ENCODE measurements around the gene ZNF619. TPM values are rescaled to one million over a fixed set of nuclear protein-coding genes. Genes with fewer than 3 reads are reported as not detected.

Gene ZNF619
- total and polyA plus RNA-seq, 2 of the 13 experiments (the other 11 are each of a cell fraction or from before 2014, with no cell fraction given): 0.83 to 5.2 TPM

DNA sequence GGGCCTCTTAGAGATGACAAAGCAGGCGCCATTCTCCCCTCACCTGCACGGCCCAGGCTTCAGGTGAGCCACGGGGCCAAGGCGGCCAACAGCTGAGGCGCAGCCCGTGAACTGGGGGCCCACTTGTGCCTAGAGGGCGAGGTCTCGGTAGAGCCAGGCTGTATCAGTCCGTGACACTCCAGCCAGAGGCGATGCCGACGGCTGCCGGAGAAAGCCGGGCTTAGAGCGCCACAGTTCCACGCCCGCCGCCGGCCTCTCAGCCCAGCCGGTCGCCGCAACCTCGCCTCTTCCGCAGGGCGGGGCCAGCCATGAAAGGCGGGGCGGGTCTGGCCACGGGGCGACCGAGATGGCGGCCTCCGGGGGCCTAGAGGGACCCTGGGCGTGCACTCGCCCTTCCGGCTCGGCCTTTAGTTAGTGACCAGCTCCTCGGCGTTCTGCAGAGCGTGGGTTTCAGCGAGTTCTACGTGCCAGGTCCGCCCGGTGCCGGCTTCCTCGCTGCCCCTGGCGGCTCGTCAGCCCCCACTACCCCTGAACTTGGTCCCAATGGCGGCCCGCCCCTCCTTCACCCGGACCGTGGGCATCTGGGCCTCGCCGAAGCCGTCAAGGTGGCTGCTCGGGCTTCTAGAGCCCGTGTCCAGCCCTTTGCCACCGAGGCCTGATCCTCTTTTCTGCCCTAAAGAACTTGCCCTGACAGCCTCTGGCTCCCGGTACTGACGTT lies 47.8 kb downstream of the ZNF619 start, which contains the start of gene ZNF621 (continued):
- TF ChIP-seq, protein P1, sequence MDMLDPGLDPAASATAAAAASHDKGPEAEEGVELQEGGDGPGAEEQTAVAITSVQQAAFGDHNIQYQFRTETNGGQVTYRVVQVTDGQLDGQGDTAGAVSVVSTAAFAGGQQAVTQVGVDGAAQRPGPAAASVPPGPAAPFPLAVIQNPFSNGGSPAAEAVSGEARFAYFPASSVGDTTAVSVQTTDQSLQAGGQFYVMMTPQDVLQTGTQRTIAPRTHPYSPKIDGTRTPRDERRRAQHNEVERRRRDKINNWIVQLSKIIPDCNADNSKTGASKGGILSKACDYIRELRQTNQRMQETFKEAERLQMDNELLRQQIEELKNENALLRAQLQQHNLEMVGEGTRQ (IDR thresholded peaks at IDR 0.05; ENCODE audit: low read depth, low read length): no peak
- TF ChIP-seq, protein P1 (CRISPR knock-in tag; IDR thresholded peaks at IDR 0.05; ENCODE audit: borderline replicate concordance): no peak
- no peak for TF ChIP-seq FOSL1 (CRISPR knock-in tag; IDR thresholded peaks at IDR 0.05; ENCODE audit: borderline replicate concordance)
- TF ChIP-seq PCBP1 (IDR thresholded peaks at IDR 0.05; ENCODE audit: borderline replicate concordance, low read depth, low read length): no peak
- TF ChIP-seq AKAP8 (CRISPR knock-in tag; IDR thresholded peaks at IDR 0.05): 0 out of 2 replicates have a peak, but pooled peaks have one; percentile 38
- TF ChIP-seq GFI1 (CRISPR knock-in tag; IDR thresholded peaks at IDR 0.05; ENCODE audit: borderline replicate concordance): peak; percentile 18; the same call in 1 of the 2 replicates
- TF ChIP-seq ZNF460 (CRISPR knock-in tag; IDR thresholded peaks at IDR 0.05; ENCODE audit: borderline replicate concordance): peak; percentile 50; the same call in 1 of the 2 replicates
- TF ChIP-seq ZBTB7A (CRISPR knock-in tag; IDR thresholded peaks at IDR 0.05): no peak
- TF ChIP-seq, protein P2, sequence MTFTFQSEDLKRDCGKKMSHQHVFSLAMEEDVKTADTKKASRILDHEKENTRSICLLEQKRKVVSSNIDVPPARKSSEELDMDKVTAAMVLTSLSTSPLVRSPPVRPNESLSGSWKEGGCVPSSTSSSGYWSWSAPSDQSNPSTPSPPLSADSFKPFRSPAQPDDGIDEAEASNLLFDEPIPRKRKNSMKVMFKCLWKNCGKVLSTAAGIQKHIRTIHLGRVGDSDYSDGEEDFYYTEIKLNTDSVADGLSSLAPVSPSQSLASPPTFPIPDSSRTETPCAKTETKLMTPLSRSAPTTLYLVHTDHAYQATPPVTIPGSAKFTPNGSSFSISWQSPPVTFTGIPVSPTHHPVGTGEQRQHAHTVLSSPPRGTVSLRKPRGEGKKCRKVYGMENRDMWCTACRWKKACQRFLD (CRISPR knock-in tag; IDR thresholded peaks at IDR 0.05; ENCODE audit: borderline replicate concordance): no peak; the same call in 1 of the 2 replicates
- no peak for TF ChIP-seq CEBPB (IDR thresholded peaks at IDR 0.05; ENCODE audit: borderline replicate concordance, low read depth, low read length)
- TF ChIP-seq ZNF572 (CRISPR knock-in tag; IDR thresholded peaks at IDR 0.05): peak; percentile 83; the same call in 1 of the 2 replicates
- no peak; the same call in 1 of the 2 replicates for TF ChIP-seq NFYC (CRISPR knock-in tag; IDR thresholded peaks at IDR 0.05)
- no peak for TF ChIP-seq ZNF672 (CRISPR knock-in tag; IDR thresholded peaks at IDR 0.05)
- peak; percentile 46; the same call in 1 of the 2 replicates for TF ChIP-seq HNRNPUL1 (IDR thresholded peaks at IDR 0.05; ENCODE audit: low read depth, low read length)
- no peak for TF ChIP-seq ZFYVE20 (CRISPR knock-in tag; IDR thresholded peaks at IDR 0.05; ENCODE audit: borderline replicate concordance, low read depth)
- TF ChIP-seq MAFF (IDR thresholded peaks at IDR 0.05; ENCODE audit: low read depth, low read length): no peak
- TF ChIP-seq, protein P3, sequence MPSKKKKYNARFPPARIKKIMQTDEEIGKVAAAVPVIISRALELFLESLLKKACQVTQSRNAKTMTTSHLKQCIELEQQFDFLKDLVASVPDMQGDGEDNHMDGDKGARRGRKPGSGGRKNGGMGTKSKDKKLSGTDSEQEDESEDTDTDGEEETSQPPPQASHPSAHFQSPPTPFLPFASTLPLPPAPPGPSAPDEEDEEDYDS (CRISPR knock-in tag; IDR thresholded peaks at IDR 0.05): peak; percentile 86
- TF ChIP-seq ZC3H4 (CRISPR knock-in tag; IDR thresholded peaks at IDR 0.05; ENCODE audit: borderline replicate concordance): no peak
- no peak for TF ChIP-seq ZNF775 (CRISPR knock-in tag; IDR thresholded peaks at IDR 0.05; ENCODE audit: borderline replicate concordance)
- no peak for TF ChIP-seq ZKSCAN1 (IDR thresholded peaks at IDR 0.05; ENCODE audit: low read length)
- TF ChIP-seq ZFP37 (CRISPR knock-in tag; IDR thresholded peaks at IDR 0.05; ENCODE audit: borderline replicate concordance): 0 out of 2 replicates have a peak, but pooled peaks have one; percentile 14
- no peak for TF ChIP-seq IKZF1 (IDR thresholded peaks at IDR 0.05)
- no peak for TF ChIP-seq SP1 (IDR thresholded peaks at IDR 0.05)
- peak; percentile 79; the same call in 1 of the 2 replicates for TF ChIP-seq SP1 (CRISPR knock-in tag; IDR thresholded peaks at IDR 0.05)
- TF ChIP-seq, protein P4, sequence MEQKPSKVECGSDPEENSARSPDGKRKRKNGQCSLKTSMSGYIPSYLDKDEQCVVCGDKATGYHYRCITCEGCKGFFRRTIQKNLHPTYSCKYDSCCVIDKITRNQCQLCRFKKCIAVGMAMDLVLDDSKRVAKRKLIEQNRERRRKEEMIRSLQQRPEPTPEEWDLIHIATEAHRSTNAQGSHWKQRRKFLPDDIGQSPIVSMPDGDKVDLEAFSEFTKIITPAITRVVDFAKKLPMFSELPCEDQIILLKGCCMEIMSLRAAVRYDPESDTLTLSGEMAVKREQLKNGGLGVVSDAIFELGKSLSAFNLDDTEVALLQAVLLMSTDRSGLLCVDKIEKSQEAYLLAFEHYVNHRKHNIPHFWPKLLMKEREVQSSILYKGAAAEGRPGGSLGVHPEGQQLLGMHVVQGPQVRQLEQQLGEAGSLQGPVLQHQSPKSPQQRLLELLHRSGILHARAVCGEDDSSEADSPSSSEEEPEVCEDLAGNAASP (CRISPR knock-in tag; IDR thresholded peaks at IDR 0.05; ENCODE audit: borderline replicate concordance): peak; percentile 70
- TF ChIP-seq PCBP2 (optimal IDR thresholded peaks at IDR 0.05; ENCODE audit: low read depth, low read length, poor library complexity, severe bottlenecking): no peak

All from HepG2 (cell line).